GM21723 (cell line): ENCODE measurements around the gene BZW2.

Experiments used
- ATAC-seq: cut with Tn5 transposase; IDR thresholded peaks from one replicate; pipeline ENCODE4 v1.9.1; 2021; ENCODE audit warnings: mild to moderate bottlenecking, moderate library complexity; ENCODE audit not compliant: unreplicated experiment

The BZW2 gene

GRCh38 chr7:16745645-16746044 is 99.7 kb downstream of the BZW2 start:
- ATAC-seq: no peak

- no peak for ATAC-seq
Observed at GRCh38 chr7:16747102-16747501, 101.1 kb downstream of the BZW2 start.

- ATAC-seq: peak; percentile 79
Observed at GRCh38 chr7:16753102-16753931, 107.3 kb downstream of the BZW2 start, which contains the start of gene TSPAN13. TSPAN13 (plus strand) TSS chr7:16753755; CDS start chr7:16753968, 213 bp downstream.

- peak; percentile 23 for ATAC-seq
Observed at GRCh38 chr7:16753932-16754855, 108.2 kb downstream of the BZW2 start.

- ATAC-seq: no peak
Observed at GRCh38 chr7:16754856-16755317, 108.9 kb downstream of the BZW2 start.

- ATAC-seq: no peak
Observed at GRCh38 chr7:16755397-16755796, 109.4 kb downstream of the BZW2 start.
